T-helper 22 cell (primary cell): ENCODE results near the gene TTC23.

Experiments used
- DNase-seq: peaks from one replicate; pipeline ENCODE4 v3.0.0-alpha.2; 2020; ENCODE audit warnings: low read depth

Gene TTC23, protein sequence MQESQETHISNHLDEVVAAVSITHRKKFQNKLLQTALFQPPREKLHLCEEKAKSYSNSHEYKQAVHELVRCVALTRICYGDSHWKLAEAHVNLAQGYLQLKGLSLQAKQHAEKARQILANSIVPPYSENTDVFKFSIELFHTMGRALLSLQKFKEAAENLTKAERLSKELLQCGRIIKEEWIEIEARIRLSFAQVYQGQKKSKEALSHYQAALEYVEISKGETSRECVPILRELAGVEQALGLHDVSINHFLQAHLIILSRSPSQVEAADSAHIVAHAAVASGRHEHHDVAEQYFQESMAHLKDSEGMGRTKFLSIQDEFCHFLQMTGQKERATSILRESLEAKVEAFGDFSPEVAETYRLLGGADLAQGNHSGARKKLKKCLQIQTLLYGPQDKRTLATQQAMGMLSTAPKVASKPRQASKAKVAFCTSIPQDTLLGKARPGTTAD

DNA sequence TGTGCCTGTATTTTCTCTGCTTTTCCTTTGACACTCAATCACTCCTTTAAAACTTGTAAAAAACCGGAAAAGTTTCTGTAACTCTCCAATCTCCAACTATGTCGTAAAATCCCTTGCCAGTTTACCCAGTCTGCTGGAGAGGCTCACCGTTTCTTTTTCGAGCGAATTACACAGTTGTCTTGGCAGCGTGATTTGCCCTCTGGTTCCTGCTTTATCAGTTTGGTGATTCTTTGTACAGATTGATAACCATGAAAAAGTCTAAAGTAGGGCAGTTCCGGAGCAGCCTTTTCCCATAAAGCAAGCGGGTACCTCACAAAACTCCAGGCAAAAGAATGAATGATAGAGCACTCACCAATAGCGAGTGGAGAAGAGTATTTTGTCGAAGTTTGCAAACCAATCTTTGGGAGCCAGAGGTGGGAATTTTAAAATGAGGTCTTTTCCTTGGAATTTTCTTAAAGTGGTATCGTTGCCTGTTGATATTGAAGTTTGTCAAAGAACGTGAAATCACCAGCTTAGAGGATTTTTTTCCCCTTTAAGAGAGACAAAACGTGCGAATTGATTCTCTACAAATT, at the start of gene TTC23:
TSS of gene TTC23 (minus strand) at position 312 of the 572 bp plus-strand sequence. CDS start 20,869 bp downstream, outside the sequence.
- DNase-seq: no peak

DNA sequence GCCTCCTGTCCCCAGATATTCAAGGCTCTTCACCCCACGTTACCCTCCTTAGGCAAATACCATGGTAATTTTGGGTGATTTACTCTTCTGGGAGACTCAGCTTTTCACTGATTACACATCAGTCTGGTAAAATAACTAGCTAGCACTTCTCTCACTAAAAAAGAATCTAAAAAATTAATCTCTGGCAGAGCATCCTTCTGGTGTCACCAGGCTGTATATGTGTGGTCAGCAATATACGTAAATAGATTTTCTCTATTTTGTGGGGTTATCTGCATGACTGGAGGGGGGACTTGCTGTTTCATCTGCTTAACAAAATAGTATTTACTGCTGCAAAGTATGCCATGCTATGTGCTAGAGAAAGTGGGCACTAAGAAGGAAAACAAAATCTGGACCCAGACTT, 47.0 kb upstream of the TTC23 start:
- no peak for DNase-seq

DNA sequence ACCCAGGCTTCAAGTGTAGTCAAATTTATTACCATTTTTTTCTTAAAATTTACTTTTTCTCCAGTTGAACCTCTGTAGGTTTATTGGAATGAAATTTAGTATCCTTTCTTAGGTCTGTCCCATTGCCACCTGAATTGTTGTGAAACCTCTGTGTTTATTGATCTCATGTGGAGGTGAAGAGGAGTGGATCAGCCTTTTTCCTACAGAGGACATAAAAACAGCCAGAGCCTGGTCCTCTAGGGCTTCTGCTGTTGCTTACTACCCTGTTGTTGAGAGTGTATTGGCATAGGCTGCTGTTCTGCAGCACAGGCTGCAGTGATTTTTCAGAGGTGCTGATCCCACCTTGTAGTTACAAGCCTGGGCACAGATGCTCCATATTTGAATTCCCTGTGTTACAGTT, 46.5 kb upstream of the TTC23 start:
- no peak for DNase-seq

DNA sequence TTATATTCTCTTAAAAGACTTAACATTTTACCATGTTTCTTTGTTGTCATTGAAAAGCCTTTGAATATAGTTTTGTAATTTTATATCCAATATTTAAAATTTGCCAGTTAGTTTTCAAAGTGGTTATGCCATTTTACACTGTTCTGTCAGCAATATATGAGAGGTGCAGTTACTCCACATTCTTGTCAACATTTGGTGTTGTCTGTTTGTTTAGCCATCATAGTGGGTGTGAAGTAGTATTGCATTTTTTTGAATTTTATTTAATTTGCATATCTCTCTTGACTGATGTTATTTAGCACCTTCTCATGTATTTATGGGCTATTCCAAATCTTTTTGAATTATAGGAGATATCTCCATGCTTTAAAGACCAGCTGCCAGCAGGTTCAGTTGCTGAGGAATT, 42.3 kb upstream of the TTC23 start:
- DNase-seq: no peak

DNA sequence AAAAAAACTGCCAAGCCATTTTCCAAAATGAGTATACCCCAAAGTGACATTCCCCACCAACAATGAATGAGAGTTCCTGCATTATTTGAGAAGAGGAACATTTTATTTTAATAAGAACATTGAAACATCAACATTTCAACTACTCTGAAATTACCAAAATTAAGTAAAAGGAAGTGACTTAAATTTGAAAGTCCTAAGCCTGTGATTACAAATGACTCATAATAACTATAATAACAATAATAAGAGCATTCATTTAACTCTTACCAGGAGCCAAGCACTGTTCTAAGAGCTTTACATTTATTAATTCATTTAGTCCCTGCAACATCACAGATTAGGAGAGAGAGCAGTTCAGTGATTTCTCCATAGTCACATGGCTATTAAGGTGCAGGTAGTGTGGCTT, 34.3 kb upstream of the TTC23 start:
- DNase-seq: no peak

DNA sequence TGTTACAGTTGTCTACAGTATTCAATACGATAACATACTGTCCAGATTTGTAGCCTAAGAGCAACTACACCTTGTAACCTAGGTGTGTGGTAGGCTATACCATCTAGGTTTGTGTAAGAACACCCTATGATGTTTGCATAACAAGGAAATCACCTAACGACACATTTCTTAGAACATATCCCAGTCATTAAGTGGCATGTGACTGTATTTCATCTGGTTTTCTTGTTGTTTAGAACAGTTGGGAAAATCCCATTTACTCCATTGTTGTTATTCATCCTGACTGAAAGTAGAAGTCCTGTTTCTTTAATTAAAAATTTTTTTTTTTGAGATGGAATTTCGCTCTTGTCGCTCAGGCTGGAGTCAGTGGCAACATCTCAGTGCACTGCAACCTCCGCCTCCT, 33.2 kb upstream of the TTC23 start:
- no peak for DNase-seq

DNA sequence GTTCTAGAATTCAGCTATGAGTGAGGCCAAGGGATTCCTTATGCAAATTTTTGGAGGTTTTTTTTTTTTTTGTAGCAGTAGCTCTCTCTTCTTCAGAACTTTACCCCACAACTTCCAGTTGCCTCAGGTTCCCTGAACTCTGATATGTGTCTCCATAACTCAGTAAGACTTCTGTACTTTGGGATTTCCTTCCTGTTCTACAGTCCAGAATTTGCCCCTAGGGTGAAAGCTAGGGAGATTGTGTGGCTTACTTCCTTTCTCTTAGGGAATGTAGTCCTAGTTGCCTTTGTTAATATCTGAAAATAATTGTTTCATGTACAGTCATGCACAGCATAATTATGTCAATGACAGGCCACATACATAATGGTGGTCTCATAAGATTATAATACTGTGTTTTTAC, 32.7 kb upstream of the TTC23 start:
- DNase-seq: no peak

DNA sequence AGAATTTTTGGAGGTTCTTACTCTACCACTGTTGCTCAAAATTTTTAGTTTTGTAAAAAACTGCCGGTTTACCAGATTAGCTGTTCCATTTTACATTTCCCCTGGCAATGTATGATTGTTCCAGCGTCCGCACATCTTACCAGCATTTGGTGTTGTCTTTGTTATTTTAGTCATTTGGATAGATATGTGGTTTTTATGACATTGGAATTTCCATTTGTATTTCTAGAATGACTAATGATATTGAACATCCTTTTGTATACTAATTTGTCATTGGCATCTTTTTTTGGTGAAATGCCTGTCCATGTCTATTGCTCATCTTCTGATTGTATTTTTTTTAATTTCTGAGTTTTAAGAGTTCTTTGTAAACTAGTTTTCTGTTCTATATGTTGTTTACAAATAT, 30.4 kb upstream of the TTC23 start:
- DNase-seq: no peak

DNA sequence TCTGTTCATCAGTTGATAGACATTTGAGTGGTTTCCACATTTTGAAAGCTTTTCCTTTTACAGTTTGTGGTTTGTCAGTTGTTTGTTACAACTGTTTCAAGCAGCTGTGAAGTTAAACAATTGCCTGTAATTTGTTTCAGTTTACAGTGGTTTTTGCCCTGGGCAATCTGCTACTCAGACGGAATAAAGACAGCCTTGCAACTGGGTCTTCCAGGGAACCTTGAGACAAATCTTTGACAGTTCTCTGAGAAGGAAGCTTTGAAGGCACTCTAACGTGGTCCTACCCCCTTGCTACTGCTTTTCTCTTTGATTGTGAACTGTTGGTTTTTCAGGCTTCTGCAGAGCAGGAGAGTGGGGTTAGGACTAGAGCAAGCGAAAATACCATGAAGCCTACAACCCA, 29.9 kb upstream of the TTC23 start:
- no peak for DNase-seq

DNA sequence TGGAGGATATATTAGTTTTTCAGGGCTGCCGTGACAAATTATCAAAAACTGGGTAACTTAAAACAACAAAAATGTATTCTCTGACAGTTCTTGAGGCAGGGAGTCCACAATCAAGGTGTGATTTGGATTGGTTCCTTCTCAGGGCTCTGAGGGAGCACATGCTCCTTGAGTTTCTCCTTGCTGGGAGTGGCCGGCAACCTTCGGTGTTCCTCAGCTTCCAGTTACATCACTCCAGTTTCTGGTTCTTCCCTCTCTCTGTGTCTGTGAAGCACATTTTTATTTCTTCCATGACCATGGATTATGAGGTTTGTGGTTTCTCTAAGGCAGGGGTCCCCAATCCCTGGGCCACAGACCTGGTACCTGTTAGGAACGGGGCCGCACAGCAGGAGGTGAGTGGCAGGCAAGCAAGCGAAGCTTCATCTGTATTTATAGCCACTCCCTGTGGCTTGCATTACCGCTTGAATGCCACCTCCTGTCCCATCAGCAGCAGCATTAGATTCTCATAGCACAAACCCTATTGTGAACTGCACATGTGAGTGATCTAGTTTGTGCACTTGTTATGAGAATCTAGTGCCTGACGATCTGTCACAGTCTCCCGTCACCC, 26.2 kb upstream of the TTC23 start:
- no peak for DNase-seq

DNA sequence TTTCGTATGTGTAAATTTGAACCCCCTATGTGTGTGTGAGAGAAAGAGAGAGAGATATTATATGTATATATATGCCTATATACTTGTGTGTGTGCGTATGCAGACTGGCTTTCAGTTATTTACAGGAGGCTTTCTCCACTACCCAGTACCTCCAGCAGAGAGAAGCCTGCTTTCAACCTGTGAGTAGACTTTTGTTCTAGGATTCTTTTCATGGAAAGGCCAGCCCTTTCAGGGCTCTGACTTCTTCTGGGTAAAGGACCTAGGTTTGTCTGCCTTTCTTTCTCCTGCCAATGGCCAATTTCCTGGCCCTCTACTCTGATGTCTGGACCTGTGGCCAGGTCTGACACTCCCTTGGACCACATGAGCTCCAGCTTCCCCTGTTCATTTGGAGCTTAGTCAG, 25.7 kb upstream of the TTC23 start:
- no peak for DNase-seq

DNA sequence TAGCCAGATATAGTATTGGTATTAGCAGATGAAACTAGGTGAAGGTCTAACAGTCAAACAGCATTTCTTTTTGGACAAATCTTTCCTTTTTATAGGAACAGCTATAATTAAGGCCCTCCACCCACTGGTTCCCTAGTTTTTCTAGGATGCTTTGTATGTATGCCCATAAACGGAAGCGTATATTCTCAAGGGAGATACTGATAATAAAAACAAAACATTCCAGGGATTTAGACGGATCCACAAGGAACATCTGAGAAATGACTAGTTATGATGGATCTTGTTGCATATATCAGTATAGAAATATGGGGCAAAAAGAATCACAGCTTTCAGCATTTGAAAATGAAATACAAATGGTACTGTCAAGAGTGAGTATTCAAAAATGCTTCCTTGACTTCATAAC, 24.4 kb upstream of the TTC23 start:
- no peak for DNase-seq

DNA sequence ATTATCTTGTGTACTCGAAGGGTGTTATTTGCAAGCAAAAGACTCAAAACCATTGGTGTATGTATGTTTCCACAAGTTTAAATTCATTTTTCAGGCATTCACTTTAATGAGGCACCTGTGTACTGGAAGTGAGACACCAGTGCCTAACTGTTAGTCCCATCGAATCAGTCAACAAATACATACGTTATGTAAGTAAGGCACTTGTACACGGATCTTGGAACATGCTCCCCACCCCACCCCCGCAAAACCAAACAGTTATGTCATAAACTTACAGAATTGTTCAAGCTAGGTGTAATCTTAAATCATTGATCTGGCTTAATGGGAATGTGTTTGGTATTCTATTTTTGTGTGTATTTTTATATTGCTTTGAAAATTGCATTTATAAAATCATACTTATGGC, 19.1 kb upstream of the TTC23 start:
- DNase-seq: no peak

DNA sequence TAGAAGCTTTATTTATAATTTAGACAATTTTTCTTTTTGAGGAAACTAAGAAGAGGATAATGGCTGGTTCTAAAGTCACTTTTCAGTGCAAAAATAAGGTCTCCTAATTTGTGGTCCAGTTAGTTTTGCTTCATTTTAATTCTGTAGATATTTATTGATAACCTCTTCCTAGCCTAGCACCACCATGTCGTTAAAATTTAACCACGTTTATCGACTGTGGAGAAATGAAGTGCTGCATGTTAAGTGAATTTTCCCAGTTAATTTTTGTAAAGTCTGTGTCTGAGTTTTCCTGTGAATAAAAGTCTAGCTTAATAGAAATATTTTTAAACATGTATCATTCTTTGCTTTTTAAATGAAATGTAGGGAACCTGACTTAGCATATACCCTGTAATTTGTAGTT, 18.6 kb upstream of the TTC23 start:
- no peak for DNase-seq

DNA sequence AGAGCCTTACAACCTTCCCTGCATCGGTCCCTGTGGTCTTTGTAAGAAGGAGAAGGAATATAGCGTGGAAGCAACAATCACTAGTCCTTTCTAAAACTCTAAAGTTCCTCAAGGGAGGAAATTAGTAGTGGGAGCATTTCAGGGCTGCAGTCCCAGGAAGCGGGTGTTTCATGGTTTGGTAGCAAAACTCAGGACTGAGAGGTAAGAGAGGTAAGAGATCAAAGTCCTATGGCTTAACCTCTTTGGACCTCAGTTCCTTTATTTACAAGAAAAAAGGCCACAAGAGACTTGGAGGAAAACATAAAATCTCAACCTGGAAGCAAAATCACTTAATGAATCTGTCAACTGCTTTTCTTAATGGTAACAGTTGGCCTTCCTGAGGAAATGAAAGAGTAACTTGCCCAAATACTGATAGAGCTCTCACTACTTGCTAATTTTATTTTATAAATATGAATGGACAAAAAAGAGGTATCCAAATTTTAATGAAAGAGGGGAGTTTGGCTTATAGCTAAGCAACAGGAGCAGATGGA, 16.2 kb upstream of the TTC23 start:
- DNase-seq: no peak

DNA sequence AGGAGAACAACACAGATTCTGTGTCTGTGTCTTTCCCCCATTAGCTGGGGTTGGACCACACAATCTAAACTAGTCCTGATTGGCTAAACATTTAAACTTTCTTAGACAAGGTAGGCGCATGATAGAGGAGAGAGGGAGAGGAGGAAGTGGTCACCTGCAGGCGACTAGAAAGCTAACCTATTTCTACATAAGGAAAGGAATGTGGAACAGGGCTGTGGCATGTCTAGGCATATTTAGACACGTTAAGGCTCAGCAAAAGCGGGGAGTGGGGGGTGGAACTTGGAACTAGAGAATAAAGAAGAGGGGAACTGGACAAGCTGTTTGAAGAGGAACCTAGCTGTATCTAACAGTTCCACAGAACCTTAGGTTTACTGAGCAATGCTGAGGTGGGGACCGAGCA, 14.7 kb upstream of the TTC23 start:
- DNase-seq: no peak

DNA sequence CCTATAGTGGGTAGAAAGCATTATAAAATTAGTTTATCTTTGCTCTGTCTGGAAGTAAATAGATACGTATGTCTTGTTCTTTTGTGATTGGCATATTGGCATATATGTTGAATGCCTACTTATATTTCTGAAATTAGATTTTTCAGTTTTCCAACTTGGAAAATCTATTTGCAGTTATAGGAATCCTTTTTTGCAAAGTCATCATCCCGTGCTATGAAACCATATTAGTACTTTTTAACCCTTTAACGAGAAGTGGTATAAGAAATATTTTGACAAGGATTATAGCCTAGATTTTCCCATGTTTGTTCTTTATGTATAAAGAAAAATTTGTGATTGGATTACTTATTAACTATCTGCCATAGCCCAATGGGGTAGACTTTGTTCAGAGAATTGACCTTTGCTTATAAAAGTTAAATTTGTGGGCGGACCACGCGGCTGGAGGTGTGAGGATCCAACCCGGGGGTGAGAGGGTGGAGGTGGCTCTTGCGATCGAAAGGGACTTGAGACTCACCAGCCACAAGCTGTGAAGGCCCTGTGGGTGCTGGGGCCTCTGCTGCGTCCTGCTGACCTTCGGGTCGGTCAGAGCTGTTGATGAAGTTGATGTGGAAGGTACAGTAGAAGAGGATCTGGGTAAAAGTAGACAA, 7.8 kb upstream of the TTC23 start:
- no peak for DNase-seq

DNA sequence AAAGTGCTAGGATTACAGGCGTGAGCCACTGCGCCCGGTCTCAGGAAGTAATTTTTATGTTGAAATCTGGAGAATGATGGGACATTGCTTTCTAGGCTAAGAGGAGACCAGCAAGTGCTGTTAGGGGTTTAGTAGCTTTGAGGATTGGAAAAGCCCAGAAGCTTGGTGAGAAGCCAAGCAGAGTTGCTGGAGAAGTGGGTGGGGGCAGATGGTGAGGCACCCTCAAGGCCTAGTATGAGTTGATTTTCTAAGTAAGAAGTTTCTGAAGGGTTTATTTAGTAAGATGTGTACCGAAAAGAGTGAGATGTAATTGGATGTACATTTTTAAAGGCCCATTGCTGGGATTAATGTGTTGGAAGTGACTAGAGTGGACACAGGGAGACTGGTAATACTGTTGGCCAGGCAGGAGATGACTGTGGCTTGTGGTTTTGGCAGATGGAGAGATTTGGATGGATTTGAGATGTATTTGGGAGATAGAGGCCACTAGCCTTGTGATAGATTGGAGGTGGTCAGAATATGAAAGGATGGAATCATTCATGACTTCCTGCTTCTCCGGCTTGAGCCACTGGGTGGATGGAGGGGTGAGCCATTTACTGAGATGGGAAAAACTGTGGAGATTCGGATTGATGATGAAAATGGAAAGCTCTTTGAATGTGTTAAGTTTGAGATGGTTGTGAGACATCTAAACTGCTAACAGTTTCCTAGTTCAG, 4.2 kb upstream of the TTC23 start:
- no peak for DNase-seq

DNA sequence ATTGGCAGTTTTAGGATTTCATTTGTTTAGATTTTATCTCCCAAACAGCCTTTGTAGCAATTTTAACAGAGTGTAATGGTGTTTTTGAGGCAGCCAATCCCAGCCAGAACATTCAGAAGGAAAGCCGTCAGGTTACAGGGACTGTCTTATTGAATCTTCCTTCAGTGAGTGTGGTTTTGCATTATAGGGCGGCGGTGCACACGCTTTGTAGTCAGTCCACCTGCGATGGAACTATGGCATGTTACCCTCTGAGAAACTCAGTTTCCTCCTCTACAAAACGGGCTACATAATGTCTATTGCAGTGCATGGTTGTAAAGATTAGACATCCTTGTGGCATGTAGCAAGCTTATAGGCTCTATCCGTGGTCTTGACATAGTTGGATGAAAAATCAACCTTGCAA, 2.9 kb upstream of the TTC23 start:
- DNase-seq: no peak

DNA sequence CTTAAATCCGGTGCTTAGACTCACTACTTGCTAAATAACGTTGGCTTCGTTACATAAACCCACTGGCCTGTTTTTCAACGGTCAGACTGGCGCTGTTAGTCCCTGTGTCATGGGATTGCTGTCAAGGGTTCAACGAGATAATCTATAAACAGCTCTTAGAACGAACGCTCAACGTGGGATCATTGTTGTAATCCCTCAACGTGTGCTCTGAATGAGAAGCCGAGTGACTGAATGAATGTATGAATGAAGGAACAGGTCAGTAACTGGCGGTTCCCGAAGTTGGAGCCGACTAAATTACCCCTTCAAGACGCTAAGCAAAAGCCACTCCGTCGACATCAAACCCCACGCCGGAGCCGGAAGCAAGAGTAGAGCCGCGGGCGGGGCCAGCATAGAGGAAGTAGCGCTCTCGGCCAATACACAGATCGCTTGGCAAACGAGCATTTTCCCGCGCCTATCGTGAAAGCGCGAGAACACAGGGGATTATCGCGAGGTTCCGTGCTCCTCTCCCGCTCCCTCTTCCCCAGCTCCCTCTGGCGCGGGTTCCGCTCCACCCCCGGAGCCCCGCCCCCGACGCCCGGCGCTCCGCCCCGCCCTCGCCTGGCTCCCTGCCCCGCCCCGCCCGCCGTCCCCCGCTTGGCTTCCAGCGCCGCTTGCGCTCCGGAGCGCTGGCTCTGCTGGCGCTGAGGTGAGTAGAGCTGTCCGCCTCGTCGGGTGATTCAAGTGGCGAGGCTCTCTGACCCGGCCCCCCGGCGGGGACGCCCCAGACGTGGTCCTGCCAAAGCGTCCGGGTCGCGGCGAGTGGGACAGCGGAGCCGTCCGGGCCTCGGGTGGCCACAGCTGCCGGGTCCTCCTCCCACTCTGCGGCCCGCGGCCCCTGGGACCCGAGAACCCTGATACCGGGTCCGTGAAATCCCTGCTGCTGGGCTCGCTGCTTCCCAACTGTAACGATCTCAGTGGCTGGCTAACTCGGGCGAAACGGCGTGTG, 1.8 kb upstream of the TTC23 start, which contains the start of gene LRRC28:
TSS of gene LRRC28 (plus strand) at position 625 of the 985 bp plus-strand sequence. CDS start 4,477 bp downstream, outside the sequence.
- peak; percentile 84 for DNase-seq

DNA sequence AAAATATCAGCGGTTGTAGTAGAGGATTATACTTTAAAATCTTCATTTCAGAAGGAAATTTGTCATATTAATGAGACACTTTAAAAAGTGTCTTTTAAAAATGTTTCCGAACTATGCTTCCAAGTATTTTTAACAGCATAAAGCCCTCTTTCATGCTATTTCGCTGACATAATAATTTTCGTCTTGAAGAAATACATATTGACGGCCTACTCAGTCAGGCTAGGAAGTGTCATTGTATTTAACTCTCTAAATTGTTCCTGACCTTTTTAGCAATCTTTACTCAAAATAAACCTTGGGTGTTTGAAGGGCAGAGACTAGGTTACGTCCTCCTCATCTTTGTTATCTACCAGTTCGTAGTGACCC, 1.1 kb upstream of the TTC23 start:
- no peak for DNase-seq
